NCI-H524 (cell line): ENCODE data around the gene ASB10.

Experiments used
- DNase-seq, 2 experiments: peaks; one replicate each; lab custom pipeline; 2025; lab: John Stamatoyannopoulos, UW

The ASB10 gene

DNA sequence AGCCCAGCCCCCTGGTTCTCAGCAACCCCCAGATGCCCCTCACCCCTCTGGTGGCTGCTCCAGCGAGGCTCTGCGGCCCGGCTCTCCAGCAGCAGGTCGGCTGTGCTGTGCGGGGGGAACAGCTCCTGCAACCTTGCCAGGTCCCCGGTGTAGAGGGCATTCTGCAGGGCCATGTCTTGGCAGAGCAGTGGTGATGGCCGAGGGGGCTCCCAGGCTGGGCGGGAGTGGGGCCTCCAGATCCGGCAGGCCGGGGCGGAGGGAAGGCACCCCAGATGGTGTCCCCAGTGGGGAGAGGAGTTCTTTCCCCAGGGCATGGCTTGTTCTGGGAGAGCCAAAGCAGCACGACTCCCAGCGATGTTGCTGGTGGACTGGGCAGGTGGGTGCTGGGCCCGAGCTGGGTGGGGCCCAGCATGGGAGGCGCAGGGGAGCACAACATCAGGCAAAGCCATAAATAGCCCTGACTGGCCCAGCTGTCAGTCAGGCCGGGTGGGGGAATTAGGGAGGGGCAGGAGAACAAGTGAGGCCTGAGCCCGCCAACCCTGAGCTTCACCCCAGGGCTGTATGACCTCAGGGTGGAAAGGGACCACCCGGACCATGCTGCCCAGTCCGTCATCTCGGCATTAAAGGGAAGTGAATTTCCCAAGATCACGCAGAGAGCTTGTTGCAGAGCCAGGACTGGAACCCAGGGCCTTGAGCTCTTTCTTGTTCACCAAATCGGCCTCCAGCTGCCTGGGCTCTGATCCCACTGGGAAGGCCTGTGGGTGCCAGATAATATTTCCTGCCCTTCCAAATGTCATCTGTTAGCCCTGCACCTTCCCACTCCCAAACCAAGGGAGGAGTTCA is 580 bp upstream of the ASB10 start:
- no peak for DNase-seq

DNA sequence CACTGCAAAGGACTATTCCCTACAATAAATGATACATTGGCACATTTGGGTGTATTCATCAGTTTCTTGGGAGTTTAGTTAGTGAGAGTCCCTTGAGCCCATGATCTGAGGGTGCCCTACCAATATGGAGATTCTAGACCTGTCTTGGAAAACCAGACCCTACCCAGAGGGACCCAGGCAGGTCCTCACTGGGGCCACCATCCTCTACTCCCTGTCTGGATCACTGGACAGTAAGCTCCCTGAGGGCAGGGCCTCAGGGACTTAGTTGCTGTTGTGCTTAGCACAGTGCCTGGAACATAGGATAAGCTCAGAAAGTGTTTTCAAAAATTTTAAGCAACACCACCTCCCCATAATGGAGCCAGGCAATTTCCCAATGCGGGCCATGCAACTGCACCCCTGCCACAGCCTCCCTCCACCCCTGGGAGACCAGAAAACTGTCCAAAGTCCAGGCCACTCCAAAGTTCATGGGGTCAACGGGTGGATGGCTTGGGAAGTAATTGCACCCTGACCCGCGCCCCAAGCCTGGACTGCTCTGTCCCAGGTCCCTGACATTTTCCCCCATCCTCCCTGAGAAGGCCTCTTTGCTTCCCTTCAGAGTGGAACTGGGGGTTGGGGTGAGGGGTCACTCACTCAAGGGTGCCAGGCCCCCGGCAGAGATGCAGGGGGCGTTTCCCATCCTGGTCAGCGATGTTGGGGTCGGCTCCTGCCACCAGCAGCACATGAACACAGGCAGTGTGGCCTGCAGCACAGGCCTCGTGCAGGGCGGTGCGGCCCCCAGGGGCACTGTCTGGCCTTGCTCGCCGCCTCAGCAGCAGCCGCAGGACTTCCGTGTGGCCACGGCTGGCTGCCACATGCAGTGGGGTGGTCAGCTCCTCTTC is 1.0 kb downstream of the ASB10 start:
- DNase-seq, result no peak

DNA sequence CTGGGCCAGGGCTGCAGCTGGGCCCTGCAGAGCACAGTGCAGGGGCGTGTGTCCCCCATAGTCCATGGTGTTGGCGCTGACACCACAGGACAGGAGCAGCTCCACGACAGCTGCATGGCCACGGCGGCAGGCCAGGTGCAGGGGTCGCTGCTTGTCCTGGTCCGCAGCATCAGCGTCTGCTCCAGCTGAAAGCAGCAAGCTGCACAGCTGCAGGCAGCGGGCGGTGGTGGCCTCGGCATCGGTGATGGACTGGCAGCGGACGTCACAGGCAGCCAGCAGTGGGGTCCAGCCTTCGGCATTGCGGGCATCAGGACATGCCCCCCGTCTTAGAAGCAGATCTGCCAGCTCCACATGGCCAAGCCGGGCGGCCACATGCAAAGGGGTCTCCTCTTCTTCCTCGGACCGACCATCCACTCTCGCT is 6.0 kb downstream of the ASB10 start:
- DNase-seq, result no peak

DNA sequence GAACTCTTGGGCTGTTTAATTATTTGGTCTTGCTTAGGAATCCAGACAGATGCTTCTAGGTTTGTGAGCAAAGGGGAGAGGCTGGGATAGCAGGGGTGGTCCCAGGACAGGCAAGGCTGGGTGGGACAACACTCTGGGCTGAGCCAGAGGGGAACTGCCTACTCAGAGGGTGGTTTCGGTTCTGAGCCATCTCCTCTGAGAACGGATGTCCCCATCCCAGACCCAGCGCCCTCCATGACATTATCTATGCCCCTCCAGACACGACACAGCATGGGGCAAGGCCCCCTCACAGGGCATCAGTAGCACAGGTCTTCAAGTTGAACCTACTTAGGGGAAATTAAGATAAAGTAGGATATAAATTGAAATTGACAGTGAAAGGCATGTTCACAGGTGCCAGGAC is 7.1 kb downstream of the ASB10 start:
- DNase-seq, result no peak

DNA sequence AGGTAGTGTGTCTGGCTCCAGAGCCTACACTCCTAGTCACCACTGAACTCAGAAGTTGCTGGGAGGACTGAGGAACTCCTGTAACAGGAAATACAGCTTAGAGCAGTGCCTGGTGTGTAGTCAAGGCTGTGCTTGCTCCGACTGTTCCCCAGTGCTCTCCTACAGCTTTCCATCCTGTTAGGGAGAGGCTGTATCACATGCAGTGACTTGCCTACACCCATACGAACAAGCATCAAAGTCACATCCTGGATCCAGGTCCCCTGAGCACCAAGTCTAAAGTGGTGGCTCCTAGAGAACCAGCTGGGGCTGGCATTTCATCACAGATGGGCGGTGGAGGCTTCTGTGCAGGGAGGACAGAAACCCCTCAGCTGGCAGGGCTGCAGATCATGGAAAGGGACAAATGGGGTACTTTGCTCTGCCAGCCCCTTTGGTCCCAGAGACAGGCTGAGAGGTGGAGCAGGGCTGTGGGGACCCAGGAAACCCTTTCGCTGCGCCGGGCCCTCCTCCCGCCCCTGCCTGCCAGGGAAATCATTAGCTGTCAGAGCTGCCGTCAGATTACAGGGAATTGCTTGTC is 7.7 kb downstream of the ASB10 start:
- DNase-seq, result no peak

DNA sequence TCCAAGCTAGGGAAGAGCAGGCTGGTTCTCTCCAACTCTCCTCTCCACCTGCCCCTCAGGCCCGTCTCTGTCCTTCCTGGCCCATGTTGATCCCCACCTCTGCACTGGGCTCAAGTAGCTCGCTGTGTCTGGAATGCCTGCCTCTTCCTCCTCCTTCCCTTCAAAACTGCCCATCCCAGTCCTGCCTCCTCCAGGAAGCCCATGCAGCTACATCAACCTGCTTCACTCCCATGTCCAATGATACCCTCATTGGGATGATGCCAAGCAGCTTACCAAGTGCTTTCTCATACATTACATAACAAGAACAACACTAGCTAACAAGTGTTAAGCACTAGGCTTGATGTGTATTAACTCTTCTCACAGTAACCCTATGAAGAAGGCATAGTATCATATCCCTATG is 8.2 kb downstream of the ASB10 start:
- no peak for DNase-seq

DNA sequence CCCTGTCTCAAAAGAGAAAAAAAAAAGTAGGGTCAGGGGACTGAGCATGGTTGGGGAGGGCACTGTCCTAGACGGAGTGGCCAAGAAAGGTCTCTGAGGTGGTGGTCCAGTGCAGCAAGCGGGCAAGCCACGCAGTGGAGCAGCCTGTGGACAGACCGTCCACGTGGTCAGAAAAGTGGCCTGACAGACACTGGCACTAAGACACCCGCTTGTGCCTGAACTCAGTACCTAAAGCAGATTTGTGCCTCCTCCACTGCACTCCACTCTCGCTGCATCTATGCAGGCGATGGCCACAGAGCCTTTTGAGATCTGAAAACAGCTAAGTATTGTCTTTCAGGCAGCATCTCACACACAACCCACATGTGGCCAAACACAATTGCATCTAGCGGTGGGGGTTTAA is 8.8 kb downstream of the ASB10 start:
- DNase-seq, result no peak

DNA sequence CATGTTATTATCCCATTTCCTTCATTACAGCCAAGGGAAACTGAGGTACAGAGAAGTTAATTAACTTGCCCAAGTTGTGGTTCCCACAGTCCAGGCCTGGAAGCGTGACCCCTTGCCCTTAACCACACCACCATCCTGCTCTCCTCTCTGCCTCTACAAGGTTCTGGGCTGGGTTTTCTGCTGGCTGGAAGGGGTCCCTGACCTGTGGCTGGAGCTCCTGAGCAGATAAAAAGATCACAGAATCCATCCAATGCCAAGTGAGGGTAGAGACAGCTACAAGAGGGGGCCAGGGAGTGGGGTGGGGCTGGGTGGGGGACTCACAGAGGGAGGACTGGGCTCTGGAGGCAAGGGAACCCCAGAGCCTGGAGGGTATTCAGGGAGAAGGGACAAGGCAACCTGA is 9.7 kb downstream of the ASB10 start:
- no peak for DNase-seq

DNA sequence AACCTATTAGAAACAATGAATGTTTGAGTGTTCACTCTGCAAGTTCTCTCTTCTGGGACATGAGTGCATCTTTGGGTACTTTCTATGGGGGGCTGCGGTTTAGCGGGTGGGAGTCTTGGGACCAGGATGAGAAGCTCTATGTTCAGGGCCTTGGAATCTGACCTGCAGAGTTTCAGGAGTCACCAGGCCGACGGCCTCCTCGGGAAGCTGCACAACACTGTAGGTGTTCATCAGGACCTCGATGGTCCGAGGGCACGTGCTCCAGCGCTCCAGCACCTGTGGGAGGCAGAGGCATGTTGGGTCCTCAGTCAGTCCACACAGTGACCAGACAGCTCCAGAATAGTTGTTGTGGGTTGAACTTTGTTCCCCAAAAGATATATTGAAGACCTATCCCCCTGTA is 10.6 kb downstream of the ASB10 start:
- no peak for DNase-seq

DNA sequence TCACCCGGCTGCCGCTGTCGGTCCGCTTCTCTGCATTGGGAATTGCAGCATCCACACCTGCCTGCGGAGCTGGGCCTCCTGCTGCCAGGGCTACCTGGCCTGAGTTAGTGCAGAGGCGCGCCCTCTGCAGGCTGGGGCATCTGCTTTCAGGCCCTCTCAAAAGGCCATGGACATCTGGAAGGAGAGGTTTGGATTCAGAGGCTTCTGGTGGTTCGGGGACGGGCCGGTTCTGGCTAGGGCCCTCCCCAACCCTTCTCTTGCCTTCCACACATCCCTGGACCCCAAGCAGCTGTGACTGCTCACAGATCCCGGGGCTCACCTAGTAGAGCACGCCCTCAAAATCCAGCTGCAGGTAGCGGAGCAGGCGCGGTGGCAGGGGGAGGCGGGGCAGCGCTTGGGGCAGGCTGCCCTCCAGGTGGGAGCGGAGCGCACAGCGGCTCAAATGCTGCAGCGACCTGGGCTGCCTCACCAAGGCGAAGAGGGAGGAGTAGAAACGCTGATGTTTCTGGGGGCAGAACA is 11.2 kb downstream of the ASB10 start:
- no peak for DNase-seq

DNA sequence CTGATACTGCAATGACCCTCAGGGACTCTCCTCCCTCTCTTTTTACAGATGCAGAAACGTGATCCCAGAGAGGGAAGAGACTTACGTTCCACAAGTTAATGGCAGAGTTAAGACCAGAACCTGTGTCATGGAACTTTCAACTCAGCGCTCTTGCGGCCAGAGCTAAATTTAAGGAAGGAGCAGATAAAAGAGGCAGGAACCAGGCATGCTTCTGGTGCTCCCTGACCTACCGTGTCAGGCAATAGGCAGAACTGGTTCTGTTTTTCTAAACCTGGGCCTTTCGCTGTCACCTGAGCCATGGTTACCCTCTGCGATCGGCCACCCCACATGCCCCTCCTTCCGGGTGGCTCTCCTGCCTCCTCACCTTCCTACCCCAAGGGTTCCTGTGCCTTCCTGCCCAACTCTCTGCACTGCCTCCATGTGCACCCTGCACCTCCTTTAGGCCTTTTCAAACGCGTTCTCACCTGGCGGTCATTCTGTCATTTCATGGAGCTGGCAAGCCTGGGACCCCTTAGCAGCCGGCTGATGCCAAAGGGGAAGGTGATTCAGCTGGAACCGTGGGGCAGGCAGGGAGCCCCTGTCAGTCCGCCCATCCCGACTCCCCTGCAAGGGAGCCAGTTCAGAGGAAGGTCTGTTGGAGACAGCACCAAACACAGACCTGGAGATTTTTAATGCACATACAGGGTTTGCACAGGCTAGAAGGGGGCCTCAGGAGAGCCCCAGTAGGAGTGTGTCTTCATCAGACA is 11.8 kb downstream of the ASB10 start:
- DNase-seq, result no peak

DNA sequence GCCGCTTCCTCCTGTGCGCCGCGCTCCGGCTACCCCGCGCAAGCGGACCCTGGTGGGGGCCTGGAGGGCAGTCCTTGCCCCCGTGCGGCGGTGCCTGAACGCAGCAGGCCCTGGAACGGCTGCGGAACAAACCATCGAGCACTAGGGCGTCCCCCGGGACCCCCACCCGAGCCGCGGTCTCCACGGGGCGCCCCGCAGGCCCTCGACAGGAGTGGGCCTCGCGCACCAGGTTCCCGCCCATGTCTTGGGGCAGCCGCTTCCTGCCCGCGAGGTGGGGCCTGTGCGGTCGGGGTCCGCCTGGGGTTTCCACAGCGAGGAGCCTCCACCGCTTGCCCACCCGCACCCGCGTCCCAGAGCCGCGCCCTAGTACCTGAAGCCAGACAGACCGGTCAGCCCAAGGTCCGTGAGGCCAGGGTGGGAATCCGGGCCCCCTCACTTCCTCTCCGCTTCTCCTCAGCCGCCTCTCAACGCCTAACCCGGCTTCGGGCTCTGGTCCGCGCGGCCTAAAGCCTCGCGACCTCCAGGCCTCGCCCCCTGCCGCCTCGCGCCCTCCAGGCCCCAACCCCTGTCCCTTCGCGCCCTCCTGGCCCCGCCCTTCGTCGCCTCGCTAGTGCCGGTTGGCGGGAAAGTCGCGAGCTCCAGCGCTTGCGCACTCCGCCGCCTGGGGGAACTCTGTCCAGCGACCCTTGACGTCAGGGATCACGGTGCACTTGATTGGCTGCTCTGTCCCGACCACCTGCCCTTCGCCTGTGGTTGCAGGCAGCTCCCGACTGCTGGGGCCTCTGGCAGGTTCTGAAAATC is 12.6 kb downstream of the ASB10 start:
- DNase-seq, result no peak

DNA sequence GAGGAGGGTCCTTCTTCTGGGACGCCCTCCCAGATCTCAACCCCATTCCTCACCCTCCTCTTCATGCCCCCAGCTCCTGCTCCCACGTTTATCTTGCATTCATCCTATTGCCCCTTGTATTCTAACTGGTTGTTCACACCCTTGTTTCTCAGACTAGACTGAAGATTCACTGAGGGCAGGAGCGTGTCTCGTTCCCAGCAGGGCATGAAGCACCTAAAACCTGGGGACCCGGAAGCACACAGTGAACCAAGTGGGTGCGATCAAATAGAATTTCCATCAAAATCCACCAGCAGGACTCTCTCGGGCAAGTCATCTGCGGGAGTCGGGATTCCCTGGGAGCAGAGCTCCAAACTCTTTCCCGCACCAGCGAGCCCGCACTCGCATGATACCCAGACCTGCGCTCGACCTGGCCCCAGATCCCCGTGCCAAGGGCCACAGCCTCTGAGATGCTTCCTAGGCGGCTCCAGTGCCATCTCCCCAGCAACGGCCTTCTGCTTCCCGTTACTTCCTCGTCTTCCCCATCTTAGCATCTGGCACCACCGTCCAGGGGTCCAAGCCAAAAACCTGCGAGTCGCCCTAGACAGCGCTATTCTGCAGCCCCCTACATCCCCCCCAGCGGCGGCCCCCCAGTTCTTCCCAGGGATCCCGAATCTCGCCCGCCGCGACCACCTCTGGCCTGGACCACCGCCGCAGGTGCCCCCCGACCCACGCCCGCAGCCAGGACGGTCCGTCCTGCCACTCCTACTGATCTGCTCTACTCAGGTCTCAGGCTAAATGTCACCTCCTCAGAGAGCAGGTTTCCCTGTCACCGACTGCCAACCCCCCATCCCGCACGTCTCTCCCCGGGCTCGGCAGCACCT is 13.4 kb downstream of the ASB10 start:
- DNase-seq, result no peak

DNA sequence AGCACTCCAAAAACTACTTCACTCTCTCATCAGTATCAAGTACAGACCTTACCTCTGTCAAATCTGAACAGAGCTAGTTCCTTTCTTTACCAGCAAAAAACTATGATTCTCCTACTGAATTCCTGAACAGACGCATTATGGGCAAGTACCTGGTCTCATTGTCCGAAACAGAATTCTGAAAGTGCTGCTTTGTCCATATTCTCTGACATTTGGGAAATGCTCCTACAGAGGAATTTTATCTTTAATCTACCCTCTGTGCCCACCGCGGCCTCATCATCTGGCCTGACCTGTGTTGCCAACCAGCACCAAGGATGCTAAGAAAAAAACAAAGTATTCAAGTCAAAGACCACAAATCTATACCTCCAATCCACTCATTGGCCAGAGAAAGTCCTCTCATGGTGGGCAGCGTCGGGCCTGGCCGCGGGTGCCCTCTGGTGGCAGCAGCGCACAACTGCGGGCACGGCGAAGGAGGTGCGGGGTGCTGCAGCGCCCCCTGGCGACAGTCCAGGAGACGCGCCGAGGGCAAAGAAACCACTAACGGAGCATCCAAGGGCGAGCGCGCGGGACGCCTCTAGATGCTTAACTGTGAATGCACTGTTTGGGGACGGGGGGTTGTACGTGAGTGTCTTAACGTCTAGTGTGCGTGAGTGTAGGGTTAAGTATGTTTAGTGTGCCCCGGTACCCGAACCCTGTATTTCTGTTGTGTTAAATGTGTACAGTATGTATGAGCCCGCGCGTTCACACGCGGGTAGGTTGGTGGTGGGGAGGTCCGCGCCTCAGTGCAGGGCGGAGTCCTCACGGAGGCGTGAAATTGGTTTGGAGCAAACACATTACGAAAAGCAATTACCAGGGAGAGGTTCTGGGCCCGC is 14.5 kb downstream of the ASB10 start:
- peak; percentile 17 to 59 for DNase-seq

DNA sequence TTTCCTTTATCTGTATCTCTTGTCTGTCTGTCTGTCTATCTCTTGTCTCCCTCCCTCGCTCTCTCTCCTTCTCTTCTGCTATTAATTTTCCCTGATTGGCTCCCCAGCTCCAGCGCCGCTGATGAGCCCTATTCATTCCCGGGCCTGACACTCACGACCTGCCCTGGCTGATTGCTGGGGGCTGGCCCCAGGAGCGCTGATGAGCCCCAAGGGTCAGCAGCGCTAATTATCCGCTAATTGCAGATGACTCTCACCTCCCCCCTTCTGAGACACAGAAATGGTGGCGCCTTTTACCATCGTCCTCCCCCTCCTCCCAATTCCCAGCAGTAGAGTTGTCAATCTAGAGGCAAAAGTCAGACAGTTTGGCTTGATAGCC is 18.3 kb downstream of the ASB10 start:
- no peak for DNase-seq

DNA sequence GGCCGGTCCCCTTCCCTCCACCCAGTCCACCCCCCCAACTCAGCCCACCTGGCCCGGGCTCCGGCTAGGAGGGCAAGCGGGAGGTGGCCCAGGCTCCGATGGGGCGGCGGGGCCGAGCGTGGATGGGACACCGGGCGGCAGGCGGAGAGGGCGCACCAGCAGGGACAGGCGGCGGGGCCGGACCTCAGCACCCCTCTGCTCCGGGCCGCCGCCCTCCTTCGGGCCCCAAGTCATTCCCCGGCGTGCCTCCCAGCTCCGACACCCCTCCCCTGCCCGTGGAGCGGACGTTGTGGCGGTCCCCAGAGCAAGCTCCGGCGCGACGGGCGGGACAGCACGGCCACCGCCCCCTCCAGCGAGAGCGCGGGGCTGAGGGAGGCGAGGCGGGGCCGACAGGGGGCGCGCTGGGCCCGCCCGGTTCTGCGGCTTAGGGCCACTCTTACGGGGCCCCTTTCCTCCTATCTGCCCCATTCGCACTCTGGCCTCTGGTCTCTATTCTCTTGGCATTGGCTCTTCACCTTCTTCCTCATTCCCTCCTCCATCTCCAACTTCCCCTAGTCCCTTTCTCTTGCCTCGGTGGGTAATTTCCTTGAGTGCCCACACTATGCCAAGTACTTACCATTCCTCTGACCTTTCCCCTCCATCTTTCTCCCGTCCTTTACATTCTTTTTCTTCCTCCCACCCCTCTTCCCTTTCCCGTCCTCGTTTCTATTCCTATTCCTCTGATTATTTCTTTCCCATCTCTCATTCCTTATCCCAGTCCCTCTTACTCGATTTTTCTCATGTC is 18.9 kb downstream of the ASB10 start:
- DNase-seq, result peak in 1 of 2 experiments; percentile 45

DNA sequence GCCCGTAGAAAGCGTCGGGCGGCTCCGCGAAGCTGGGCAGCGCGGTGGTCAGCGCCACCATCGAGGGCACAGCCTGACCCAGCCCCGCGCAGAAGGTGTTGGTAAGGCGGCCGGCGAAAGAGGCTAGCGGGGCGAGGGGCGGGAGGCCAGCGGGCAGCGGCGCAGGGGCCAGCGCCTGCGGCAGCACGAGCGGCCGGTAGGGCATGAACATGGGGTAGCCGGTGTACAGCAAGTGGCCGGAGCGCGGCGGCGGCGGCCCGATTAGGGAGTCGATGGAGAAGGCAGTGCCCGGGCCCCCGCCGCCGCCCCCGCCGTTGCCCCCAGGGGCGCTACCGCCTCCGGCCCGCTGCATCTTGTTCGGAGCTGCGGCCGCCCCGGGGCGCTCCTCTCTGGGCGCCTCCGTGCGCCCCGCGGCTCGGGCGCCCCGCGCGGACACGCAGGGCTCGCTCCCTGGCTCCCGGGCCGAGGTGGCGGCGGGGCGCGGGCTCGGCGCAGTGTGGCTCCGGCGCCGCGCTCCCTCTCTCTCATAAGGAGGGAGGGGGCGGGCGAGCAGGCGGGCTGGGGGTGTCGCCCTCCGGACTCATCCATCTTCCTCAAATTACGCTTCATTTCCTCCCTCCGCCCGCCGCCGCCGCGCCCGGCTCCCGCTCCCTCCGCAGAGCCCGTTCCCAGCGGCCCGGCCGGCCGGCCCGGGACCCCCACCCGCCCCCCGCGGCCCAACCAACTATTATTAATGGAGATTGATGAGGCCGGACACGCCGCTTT is 19.7 kb downstream of the ASB10 start, which contains the start of gene GBX1:
Gene GBX1, minus strand, starts transcription at position 498 of the 765 bp plus-strand sequence. Its CDS starts 146 bp downstream, at position 352.
- peak; percentile 3 to 28 for DNase-seq
